Muscle layer of duodenum (tissue), 2 donors: ENCODE results near the gene AKR1C3.
A peak's percentile ranks its signal among the peaks of the same experiment; 100 is the strongest.
"Not testable (repeated sequence)": the region's sequence is repeated elsewhere in the genome, so short reads cannot be mapped to it uniquely, and the experiment has no call there.

Experiments used
- H3K27ac ChIP-seq: one replicate; pipeline ENCODE4 v1.7.0; 2013; ENCODE audit warnings: mild to moderate bottlenecking, low read length
- H3K27me3 ChIP-seq: one replicate; pipeline ENCODE4 v1.7.0; 2013; ENCODE audit warnings: low read depth, mild to moderate bottlenecking, control low read depth, low read length
- H3K36me3 ChIP-seq, 2 donors: one replicate each; pipeline ENCODE4 v1.7.0; 2013; ENCODE audit warnings: low read length in 2 of 2, control low read depth in 1 of 2, mild to moderate bottlenecking in 1 of 2; ENCODE audit not compliant: insufficient read depth in 2 of 2, control insufficient read depth in 1 of 2
- H3K4me1 ChIP-seq, 2 donors: one replicate each; pipeline ENCODE4 v1.7.0; 2013; ENCODE audit warnings: low read length in 2 of 2, mild to moderate bottlenecking in 2 of 2, control low read depth in 1 of 2, moderate library complexity in 1 of 2; ENCODE audit not compliant: insufficient read depth in 2 of 2, control insufficient read depth in 1 of 2
- H3K4me3 ChIP-seq, 2 donors: one replicate each; pipeline ENCODE4 v1.7.0; 2013; ENCODE audit warnings: low read length in 2 of 2, low read depth in 1 of 2, mild to moderate bottlenecking in 1 of 2
- H3K9me3 ChIP-seq, 2 donors: one replicate each; pipeline ENCODE4 v1.7.0; 2013; ENCODE audit warnings: low read length in 2 of 2, control low read depth in 1 of 2, mild to moderate bottlenecking in 1 of 2; ENCODE audit not compliant: control insufficient read depth in 1 of 2
- donor health status: healthy.

The AKR1C3 gene

DNA sequence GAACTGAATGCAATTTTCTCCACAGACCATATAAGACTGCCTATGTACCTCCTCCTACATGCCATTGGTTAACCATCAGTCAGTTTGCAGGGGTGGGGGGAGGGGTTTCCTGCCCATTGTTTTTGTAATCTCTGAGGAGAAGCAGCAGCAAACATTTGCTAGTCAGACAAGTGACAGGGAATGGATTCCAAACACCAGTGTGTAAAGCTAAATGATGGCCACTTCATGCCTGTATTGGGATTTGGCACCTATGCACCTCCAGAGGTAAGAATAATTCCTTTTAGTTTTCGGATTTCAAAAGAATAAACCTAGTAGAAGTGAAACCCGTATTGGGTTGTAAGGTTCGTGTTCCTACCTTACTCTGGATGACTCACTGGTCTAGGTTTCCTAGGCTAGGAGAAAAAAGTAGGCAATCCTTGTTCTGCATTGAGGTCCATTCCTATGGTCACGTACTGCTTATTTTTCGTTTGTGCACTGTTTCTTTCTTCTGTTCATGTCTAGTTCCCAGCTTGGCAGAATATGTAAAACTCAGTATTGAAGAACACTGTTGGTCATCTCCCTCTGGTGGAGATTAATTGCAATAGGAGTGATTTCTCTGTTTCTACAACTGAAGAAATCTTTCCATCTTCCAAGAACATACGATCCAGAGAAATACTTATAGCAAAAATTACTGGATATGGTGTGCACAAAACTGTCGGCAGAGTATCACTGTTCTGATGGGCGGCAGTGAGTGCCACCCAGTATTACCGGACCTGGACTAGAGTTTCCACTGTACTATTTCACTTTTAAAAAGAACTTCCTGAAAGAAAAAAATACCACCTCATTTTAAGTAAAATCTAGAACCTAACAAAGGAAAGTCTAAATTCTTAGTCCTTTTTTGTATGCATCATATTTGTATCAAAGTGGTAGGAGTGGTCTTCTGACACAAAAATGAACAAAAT, at the start of gene AKR1C3:
Gene AKR1C3, plus strand, starts transcription at position 150 of the 941 bp plus-strand sequence. Its CDS starts 31 bp downstream, at position 181.
- Histone ChIP-seq H3K36me3 (peaks cover 4 to 8% of the 10 kb centered on the region in 2 donors), H3K4me3 (peak within 1 kb of the TSS; percentile 60 to 93), H3K4me1 (no peaks in the 10 kb centered on the region), H3K27me3 (no peaks in the 10 kb centered on the region), H3K9me3 (no peaks in the 10 kb centered on the region), H3K27ac (peak within 1 kb of the TSS; percentile 71)

DNA sequence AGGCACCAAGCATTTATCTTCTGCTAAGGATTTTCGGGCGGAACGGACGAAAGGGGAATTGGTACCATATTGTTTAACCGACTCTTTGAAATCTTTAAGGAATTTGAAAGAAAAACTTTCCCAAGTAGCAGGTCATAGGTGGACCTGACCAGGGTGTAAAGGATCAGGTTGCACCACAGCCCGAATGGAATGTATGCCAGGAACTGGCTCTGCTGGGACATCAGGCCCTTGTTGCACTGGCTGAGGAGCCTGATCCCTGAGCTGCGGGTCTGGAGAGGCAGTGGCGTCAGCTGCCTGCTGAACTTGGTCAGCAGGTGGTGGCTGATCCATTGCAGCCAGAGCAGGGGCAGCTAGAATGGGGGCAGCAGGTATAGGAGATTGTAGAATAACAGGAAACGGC, 49.1 kb upstream of the AKR1C3 start:
- no peaks in the 10 kb centered on the region for H3K4me1 ChIP-seq
- H3K36me3 ChIP-seq, result no peaks in the 10 kb centered on the region
- H3K4me3 ChIP-seq, result no peak overlapping the region
- H3K27me3 ChIP-seq, result no peaks in the 10 kb centered on the region
- H3K9me3 ChIP-seq, result no peaks in the 10 kb centered on the region
- H3K27ac ChIP-seq, result no peak overlapping the region

DNA sequence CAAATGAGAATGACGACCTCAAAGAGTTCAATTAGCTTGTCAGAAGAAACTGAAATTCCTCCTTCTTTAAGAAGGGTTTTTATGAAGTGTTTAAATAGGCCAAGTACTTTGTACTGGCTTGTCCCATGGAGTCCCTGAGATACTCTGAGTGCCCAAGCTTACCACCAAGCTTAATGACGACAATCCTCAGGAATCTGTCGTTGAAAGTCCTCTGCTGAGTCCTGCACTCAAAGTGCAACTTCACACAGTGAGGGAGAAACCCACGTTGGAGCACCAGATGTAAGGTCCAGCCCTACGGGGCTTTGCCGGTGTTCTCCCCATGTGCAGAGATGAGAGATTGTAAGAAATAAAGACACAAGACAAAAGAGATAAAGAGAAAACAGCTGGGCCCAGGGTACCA, 47.8 kb upstream of the AKR1C3 start:
- no peaks in the 10 kb centered on the region for H3K4me1 ChIP-seq
- no peaks in the 10 kb centered on the region for H3K27me3 ChIP-seq
- no peak overlapping the region for H3K4me3 ChIP-seq
- no peaks in the 10 kb centered on the region for H3K9me3 ChIP-seq
- no peaks in the 10 kb centered on the region for H3K36me3 ChIP-seq
- no peak overlapping the region for H3K27ac ChIP-seq

DNA sequence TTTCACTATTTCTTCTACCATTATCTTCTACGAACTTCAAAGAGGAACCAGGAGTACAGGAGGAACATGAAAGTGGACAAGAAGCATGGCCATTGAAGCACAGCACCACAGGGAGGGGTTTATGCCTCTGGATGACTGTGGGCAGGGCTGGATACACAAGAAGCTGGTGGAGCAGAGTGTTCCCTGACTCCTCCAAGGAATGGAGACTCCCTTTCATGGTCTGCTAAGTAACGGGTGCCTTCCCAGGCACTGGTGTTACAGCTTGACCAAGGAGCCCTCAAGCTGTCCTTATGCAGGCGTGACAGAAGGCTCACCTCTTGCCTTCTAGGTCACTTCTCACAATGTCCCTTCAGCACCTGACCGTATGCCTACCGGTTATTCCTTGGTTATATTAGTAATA, 47.2 kb upstream of the AKR1C3 start:
- not testable (repeated sequence) for H3K27me3 ChIP-seq, H3K36me3 ChIP-seq, H3K27ac ChIP-seq

DNA sequence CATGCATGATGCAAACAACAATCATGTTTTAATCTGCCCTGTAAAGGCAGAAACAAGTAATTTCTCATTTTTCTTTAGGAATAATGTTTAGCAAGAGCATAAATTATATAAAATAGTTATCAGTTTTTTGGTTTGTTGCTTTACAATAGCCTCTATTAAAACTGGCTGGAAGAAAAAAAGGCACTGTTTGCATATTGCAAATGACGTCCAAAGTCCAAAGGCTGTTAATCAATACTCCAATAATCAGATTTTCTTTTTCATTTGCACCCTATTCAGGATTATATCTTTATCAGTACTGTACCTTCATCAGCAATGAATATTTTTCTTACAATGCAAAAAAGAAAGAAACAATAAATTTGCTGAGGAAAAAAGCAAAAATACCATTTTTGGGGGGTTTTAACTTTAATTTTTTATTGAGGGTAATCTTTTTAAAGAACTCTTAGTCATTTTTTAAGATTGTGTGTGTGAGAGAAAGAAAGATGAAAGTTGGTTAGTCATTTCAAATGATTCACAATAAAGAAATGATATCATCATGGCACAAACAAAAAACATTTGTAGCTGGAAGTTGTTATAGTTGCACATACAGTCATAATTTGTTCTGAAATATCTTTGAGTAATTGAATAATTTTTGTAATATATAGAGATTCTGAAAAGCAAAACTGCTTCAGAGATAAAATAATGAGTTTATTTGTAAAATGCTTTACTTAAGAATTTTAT, 46.1 kb upstream of the AKR1C3 start:
- no peak overlapping the region for H3K4me3 ChIP-seq
- H3K36me3 ChIP-seq, result no peaks in the 10 kb centered on the region
- no peaks in the 10 kb centered on the region for H3K4me1 ChIP-seq
- no peaks in the 10 kb centered on the region for H3K9me3 ChIP-seq
- H3K27me3 ChIP-seq, result no peaks in the 10 kb centered on the region
- no peak overlapping the region for H3K27ac ChIP-seq

More for the DNA sequence above, 47.2 kb upstream of the AKR1C3 start:
- not testable (repeated sequence) for H3K4me3 ChIP-seq, H3K9me3 ChIP-seq, H3K4me1 ChIP-seq

DNA sequence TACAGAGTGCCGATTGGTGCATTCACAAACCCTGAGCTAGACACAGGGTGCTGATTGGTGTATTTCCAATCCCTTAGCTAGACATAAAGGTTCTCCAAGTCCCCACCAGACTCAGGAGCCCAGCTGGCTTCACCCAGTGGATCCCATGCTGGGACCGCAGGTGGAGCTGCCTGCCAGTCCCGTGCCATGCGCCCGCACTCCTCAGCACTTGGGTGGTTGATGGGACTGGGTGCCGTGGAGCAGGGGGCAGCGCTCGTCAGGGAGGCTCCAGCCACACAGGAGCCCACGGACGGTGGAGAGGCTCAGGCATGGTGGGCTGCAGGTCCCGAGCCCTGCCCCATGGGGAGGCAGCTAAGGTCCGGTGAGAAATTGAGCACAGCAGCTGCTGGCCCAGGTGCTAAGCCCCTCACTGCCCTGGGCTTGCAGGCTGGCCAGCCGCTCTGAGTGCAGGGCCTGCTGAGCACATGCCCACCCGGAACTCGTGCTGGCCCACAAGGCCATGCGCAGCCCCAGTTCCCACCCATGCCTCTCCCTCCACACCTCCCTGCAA, 41.2 kb upstream of the AKR1C3 start:
- H3K36me3 ChIP-seq, H3K9me3 ChIP-seq, H3K27ac ChIP-seq: not testable (repeated sequence)

DNA sequence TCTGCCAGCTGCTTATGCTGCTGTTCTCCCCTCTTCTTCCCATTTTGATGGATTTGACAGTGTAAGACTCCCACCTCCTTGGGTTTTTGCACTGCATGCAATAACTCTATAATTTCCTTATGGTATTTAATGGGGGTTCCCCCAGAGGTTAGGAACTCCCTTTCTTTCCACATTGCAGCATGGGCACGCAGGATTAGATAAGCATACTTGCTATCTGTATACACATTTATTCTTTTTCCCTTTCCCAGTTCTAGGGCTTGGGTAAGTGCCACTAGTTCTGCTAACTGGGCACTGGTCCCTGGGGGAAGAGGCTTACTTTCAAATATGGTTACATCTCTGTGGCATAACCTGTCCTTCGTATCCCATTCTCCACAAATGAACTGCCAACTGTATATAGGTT, 39.4 kb upstream of the AKR1C3 start:
- not testable (repeated sequence) for H3K27ac ChIP-seq

More for the DNA sequence above, 41.2 kb upstream of the AKR1C3 start:
- H3K4me1 ChIP-seq, H3K4me3 ChIP-seq, H3K27me3 ChIP-seq: not testable (repeated sequence)

DNA sequence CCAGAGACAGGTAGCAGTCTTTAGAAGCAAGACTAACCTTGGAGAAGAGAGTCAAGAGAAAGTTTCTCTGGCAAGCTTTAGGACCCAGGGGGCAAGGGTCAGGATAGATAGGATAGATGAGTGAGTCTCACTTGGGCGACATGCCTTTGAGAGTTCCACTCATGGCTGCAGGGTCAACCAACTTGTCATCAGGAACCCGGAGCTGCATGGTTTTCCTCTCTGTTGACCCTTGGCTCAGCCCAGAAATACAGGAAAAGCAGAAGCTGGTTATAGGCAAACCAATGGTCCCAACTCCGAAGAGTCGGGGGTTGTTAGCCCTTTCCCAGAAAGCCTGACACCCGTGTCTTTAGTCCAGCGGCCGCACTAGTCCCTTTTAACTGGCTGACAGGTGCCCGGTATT, 34.9 kb upstream of the AKR1C3 start:
- not testable (repeated sequence) for H3K27ac ChIP-seq, H3K27me3 ChIP-seq, H3K4me3 ChIP-seq, H3K36me3 ChIP-seq, H3K9me3 ChIP-seq, H3K4me1 ChIP-seq

More for the DNA sequence above, 39.4 kb upstream of the AKR1C3 start:
- not testable (repeated sequence) for H3K36me3 ChIP-seq, H3K4me3 ChIP-seq, H3K27me3 ChIP-seq, H3K4me1 ChIP-seq, H3K9me3 ChIP-seq

DNA sequence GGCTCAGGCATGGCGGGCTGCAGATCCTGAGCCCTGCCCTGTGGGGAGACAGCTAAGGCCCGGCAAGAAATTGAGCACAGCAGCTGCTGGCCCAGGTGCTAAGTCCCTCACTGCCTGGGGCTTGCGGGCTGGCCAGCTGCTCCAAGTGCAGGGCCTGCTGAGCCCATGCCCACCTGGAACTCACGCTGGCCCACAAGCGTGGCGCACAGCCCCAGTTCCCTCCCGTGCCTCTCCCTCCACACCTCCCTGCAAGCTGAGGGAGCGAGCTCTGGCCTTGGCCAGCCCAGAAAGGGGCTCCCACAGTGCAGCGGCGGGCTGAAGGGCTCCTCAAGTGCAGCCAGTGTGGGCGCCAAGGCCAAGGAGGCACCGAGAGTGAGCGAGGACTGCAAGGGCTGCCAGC, 33.4 kb upstream of the AKR1C3 start:
- H3K27me3 ChIP-seq, H3K27ac ChIP-seq, H3K4me3 ChIP-seq, H3K9me3 ChIP-seq, H3K36me3 ChIP-seq, H3K4me1 ChIP-seq: not testable (repeated sequence)

DNA sequence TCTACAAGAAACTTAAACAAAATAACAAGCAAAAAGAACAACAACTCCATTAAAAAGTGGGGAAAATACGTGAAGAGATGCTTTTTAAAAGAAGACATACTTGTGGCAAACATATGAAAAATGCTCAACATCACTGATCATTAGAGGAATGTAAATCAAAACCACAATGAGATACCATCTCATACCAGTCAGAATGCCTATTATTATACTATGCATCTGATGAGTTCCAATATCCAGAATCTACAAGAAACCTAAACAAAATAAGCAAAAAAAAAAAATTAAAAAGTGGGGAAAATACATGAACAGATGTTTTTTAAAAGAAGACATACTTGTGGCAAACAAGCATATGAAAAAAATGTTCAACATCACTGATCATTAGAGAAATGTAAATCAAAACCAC, 29.6 kb upstream of the AKR1C3 start:
- no peak overlapping the region for H3K27ac ChIP-seq

DNA sequence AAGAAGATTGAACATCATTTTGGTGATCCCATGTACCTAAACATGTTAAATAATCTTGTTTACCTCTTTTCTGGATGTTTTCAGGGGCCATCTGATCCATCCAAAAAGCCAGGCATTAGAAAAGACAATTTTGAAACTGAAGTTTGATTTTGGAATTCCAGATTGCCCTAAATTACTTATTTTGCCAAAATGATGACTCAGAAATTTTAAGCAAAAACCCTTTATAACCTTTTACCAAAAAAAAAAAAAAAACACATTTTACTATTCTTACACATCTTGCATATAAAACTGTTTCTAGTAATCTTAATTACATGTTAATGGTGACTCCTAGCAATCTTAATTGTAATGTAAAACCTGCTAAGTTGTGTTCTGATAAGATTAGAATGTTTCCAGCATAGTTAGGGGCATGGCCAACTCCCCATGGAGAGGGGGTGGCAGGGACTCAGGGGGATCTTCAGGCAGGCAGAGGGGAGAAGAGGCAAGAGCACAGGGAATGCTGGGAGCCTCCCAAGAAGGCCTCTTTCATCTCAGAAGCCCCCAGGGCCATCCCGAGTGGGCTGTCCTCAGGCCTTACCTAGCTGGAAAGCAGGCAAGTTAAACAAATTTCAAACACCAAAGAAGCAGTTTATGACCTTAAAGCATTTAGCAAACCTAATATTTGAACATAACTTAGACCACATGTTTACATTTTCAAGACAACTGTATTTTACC, 25.8 kb upstream of the AKR1C3 start:
- Histone ChIP-seq H3K4me1 (peaks cover 5 to 8% of the 10 kb centered on the region in 2 donors), H3K9me3 (no peaks in the 10 kb centered on the region), H3K4me3 (no peak overlapping the region), H3K27me3 (no peaks in the 10 kb centered on the region), H3K27ac (no peak overlapping the region), H3K36me3 (no peaks in the 10 kb centered on the region)

More for the DNA sequence above, 29.6 kb upstream of the AKR1C3 start:
- Histone ChIP-seq H3K9me3 (no peaks in the 10 kb centered on the region), H3K27me3 (no peaks in the 10 kb centered on the region), H3K4me3 (no peak overlapping the region), H3K4me1 (no peaks in the 10 kb centered on the region), H3K36me3 (no peaks in the 10 kb centered on the region)
